ENCODE results near the gene MCTP2.

The MCTP2 gene, protein sequence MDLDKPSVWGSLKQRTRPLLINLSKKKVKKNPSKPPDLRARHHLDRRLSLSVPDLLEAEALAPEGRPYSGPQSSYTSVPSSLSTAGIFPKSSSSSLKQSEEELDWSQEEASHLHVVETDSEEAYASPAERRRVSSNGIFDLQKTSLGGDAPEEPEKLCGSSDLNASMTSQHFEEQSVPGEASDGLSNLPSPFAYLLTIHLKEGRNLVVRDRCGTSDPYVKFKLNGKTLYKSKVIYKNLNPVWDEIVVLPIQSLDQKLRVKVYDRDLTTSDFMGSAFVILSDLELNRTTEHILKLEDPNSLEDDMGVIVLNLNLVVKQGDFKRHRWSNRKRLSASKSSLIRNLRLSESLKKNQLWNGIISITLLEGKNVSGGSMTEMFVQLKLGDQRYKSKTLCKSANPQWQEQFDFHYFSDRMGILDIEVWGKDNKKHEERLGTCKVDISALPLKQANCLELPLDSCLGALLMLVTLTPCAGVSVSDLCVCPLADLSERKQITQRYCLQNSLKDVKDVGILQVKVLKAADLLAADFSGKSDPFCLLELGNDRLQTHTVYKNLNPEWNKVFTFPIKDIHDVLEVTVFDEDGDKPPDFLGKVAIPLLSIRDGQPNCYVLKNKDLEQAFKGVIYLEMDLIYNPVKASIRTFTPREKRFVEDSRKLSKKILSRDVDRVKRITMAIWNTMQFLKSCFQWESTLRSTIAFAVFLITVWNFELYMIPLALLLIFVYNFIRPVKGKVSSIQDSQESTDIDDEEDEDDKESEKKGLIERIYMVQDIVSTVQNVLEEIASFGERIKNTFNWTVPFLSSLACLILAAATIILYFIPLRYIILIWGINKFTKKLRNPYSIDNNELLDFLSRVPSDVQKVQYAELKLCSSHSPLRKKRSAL

DNA sequence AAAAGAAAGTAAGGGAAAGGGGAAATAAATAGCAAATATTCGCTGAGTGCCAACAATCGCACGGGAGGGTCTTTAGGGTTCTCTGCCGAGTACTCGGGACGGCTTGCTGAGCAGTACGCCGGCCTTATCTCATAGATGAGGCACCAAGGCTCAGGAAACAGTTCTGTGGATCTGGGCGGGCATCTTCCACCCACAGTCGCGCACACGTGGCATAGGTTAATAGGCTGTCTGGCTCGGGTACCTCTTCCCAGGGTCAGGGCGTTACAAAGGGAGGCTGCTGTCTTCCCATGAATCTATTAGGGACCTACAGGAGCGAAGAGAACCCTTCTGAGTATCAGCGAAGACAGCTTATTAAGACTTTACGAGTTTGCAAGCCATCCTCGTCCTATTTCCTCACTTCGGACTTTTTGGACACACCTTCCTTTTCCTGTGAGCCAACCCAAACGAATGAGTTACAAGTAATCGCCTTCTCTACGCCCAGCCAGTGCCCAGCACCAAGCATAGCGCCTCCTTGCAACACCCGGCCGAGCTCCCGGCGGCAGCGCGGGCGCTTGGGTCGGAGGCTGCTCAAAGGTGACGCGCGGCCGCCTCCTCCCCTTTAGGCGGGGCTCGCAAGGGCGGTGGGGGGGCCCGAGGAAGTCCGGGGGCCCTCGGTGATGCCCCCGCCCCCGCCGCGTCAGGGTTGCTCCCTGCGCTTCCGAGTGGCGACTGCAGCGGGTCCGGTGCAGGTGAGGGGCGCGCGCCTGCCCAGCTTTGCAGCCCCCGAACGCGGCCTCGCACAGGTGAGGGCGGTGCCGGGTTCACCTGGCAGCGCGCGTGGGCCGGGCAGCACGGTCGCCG is at the start of gene MCTP2:
TSS of gene MCTP2 (plus strand) at position 679 of the 840 bp plus-strand sequence. CDS start 66,705 bp downstream, outside the sequence.
- DNase-seq, result peak; percentile 76

GRCh38 chr15:94182883-94183282 is 48.5 kb upstream of the MCTP2 start:
- DNase-seq, result no peak

GRCh38 chr15:94185547-94186236 is 45.7 kb upstream of the MCTP2 start:
- DNase-seq, result no peak

DNA sequence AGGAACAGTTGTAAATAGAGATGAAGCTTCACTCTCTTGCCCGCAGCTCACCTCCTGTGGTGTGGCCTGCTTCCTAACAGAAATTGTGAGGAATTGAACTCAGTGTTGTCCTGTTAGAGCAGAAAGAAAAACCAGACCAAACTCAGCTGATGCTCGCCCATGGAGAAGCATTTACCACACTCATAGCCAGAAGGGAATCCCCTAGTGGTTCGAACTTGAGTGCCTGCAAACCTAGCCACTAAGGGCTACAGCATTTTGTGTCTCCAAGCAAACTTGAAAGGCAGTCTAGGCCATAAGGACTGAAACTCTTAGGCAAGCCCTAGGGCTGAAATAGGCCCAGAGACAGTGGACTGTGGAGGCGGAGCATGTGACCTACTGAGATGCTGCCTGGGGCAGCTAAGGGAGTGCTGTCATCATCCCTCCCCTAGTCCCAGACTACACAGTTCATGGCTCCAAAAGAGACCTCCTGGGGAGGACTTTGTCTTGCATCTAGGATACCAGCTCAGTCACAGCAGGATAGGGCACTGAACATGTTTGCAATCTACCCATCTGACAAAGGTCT is 44.5 kb upstream of the MCTP2 start:
- peak; percentile 5 for DNase-seq

DNA sequence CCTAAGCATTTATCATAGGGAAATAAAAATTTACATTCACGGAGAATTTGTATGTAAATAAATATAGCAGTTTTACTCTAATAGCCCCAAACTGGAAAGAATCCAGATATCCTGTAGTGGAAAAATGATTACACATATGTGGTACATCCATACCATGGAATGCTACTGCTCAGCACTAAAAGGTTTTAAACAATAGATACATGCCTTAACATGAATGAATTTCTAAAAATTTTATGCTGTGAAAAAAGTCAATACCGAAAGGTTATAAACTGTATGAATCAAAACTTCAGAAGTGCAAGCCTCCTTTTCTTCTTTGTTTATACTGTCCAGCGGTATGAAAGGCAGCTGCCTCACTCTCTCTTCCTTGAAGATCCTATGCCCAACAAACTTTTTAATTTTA is 37.5 kb upstream of the MCTP2 start:
- DNase-seq, result no peak

- no peak for DNase-seq
These were observed 34.8 kb upstream of the MCTP2 start for GRCh38 chr15:94196531-94196930.

GRCh38 chr15:94198633-94199032 is 32.7 kb upstream of the MCTP2 start:
- DNase-seq, result no peak

DNA sequence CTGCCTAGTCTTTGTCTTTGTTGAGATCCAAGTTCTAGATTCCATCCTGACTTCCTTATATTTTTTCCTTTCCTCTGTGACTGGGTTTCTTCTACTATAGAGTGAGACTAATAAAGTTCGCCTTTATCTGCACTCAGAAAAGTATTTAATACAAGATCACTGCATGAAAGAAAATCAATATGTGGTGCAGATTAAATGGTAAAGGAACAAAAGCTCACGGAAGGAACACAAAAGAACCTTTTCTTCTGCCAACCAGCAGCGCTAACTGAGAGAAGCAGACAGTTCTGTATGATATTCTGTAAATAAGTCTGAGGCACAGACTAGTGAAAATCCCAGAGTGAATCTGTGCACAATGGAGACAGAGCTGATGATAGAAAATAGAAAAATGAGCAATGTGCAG is 31.6 kb upstream of the MCTP2 start:
- DNase-seq, result no peak

DNA sequence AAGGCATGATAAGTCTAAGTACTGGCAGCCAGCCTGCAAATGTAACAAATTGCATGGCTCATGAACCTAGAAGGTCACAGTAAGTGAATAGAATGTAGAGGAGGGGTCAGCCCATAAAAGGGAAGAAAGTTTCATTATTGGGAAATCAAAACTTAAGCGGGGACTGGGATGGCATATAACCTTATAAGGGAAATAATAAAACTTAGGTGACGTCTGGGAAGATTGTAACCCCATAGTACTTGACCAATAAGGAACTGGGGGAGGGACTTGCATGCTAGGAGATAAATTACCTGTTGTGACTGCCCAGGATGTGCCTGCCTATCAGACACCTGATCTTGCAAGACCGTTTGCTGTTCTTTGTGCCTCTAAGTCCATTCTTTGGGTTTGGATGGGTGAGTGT is 28.1 kb upstream of the MCTP2 start:
- DNase-seq, result no peak

GRCh38 chr15:94205366-94205765 is 26.0 kb upstream of the MCTP2 start:
- no peak for DNase-seq

GRCh38 chr15:94206463-94207167 is 24.7 kb upstream of the MCTP2 start:
- no peak for DNase-seq

- no peak for DNase-seq
These were observed 19.1 kb upstream of the MCTP2 start for GRCh38 chr15:94212291-94212690.

DNA sequence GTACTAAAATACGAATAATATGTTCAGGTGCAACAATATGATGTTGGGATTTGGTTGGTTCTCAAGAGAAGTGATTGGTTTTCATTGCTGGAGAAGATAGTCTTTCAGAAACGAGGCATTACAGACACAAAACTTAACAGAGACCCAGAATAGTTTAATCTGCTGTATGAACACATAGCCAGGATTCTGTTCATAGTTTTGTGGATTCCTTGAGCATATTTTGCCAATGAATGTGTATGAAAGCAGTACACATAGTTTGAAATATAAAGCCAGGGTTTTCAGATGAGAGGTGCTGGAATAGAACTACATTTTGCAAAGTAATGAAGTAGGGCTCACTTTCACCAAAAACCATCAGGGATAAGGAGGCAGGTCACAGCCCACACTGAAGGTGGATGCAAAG is 5.7 kb upstream of the MCTP2 start:
- no peak for DNase-seq

DNA sequence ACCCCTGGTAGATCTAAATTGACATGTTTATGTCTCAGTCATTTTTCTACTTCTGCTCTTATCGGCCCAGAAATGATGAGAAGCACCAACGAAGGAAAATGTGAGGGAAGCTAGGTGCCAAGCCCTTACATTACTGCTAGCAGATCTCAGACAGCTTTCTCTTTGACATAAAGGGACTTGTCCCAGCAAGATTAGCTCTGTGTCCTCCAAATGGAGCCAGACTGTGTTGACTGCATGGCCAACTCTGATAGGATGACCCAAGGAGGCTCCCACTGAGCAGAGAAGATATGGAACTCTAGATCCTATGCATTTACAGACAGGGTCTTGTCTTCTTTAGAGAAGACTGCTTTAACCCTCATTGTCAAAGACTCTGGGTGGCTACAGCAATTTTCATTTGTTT is 2.8 kb upstream of the MCTP2 start:
- DNase-seq, result peak; percentile 17

GRCh38 chr15:94229591-94230369 is 1.6 kb upstream of the MCTP2 start:
- DNase-seq, result no peak

DNA sequence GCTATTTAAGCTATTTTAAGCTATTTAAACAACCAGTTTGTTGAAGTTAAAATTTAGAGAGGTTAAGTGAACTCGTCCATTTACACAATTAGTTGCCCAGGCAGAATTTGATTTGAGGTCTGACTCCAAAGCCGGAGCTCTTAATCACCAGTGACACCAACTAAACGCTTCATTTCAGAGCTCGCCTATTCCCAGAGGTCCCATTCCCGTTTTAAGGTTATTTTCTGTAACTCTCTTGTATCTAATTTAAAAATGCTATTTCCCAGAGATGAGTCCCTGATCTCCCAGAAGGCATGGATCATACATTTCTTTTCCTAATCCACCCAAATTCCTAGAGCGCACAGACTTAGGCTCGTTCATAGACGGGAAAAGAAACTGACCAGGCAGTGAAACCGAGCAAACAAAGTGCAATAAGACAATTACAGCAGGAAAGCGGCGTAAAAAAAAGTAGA is 904 bp upstream of the MCTP2 start:
- no peak for DNase-seq

- peak; percentile 19 for DNase-seq
These were observed 535 bp downstream of the MCTP2 start for GRCh38 chr15:94231723-94232468.

- no peak for DNase-seq
These were observed 2.1 kb downstream of the MCTP2 start for GRCh38 chr15:94233441-94233840.

DNA sequence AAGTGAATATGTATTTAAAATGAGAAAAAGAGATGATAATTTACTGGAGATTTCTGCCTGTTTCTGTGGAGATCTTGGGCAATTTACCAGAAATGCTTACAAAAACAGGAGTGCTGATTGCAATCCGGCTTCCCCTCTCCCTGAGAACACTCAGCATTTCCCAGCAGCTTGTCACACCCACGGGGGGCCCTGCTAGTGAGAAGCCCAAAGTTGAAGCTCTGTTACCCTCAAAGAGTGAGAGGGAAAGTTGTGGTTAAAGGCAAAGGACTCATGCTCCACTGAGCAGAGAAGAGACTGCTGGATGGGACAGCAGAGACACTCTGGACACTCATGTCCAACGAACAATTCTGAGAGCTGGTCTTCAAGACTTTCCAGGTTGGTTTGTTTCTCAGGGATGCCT is 2.9 kb downstream of the MCTP2 start:
- no peak for DNase-seq

DNA sequence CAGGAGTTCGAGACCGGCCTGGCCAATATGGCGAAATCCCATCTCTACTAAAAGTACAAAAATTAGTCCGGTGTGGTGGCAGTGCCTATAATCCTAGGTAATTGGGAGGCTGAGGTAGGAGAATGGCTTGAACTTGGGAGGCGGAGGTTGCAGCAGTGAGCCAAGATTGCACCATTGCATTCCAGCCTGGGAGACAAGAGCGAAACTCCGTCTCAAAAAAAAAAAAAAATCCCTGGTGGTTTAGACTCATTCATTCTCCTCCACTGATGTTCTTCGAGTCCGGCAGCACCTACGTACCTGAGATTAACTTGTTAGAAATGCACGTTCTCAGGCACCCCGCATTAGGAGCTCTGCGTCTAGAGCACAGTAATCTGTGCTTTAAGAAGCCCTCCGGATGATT is 3.7 kb downstream of the MCTP2 start:
- DNase-seq, result no peak
